Endothelial cell (in vitro differentiated cells): ENCODE measurements around the gene SRC. TPM values are rescaled to one million over a fixed set of nuclear protein-coding genes. Genes with fewer than 3 reads are reported as not detected.

Experiments
- DNase-seq: peaks from one replicate; pipeline ENCODE4 v3.0.0; 2021; ENCODE audit warnings: low spot score
- H3K27ac Mint-ChIP-seq: one replicate; pipeline ENCODE4 v1.8.0; 2021; ENCODE audit warnings: mixed read lengths, inconsistent platforms; ENCODE audit not compliant: unreplicated experiment
- H3K27me3 Mint-ChIP-seq: one replicate; pipeline ENCODE4 v1.8.0; 2021; ENCODE audit warnings: mild to moderate bottlenecking, moderate library complexity, mixed read lengths, inconsistent platforms; ENCODE audit not compliant: unreplicated experiment
- H3K36me3 Mint-ChIP-seq: one replicate; pipeline ENCODE4 v1.8.0; 2021; ENCODE audit warnings: mild to moderate bottlenecking, low read depth, mixed read lengths, inconsistent platforms; ENCODE audit not compliant: unreplicated experiment
- H3K4me1 Mint-ChIP-seq: one replicate; pipeline ENCODE4 v1.8.0; 2021; ENCODE audit warnings: mild to moderate bottlenecking, mixed read lengths, inconsistent platforms; ENCODE audit not compliant: unreplicated experiment
- H3K4me3 Mint-ChIP-seq: one replicate; pipeline ENCODE4 v1.8.0; 2021; ENCODE audit warnings: mild to moderate bottlenecking, mixed read lengths, inconsistent platforms; ENCODE audit not compliant: unreplicated experiment
- H3K9me3 Mint-ChIP-seq: one replicate; pipeline ENCODE4 v1.8.0; 2021; ENCODE audit warnings: mixed read lengths, inconsistent platforms; ENCODE audit not compliant: unreplicated experiment
- total RNA-seq: library from RNA; stranded (reverse); fragmentation: NEBNext Ultra II Directional; extraction: Animal tissue kit (Norgen Biotek cat#: 25700); gene quantifications from one replicate; pipeline ENCODE4 v1.2.1, GENCODE V29; 2021; ENCODE audit not compliant: unreplicated experiment
- TF ChIP-seq, protein P1 (sequence below): fragments of 200-600 bp; sonication (generic); IDR thresholded peaks from one replicate; pipeline ENCODE4 v1.5.0; 2021; ENCODE audit warnings: antibody characterized with exemption; ENCODE audit not compliant: unreplicated experiment

The SRC gene
- total RNA-seq, 1 donor from 2014 or later: 60.8 TPM

DNA sequence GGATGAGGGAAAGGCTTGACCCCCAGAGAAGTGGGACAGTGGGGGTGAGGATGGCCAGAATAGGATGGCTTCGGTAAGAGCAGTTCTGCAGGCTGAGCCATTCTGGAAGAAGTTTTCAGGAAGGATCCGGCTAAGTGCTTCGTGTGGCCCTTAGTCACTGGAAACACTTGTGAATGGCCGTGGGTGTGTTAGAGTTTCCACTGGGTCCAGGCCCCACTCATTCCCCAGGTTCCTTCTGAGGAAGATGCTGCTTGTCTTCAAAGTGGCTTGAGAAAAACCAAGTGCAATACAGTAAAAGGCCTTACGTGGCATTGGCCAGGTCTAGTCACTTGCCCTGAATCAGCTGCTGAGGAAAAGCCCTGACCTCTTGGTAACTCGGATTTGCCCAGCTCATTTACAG, 28.6 kb upstream of the SRC start:
- H3K9me3 Mint-ChIP-seq: no peaks in the 10 kb centered on the region
- H3K4me1 Mint-ChIP-seq: peaks cover 24% of the 10 kb centered on the region
- H3K36me3 Mint-ChIP-seq: peaks cover 19% of the 10 kb centered on the region
- no peak for DNase-seq
- H3K27ac Mint-ChIP-seq: no peak overlapping the region
- no peak overlapping the region for H3K4me3 Mint-ChIP-seq
- TF ChIP-seq, protein P1, sequence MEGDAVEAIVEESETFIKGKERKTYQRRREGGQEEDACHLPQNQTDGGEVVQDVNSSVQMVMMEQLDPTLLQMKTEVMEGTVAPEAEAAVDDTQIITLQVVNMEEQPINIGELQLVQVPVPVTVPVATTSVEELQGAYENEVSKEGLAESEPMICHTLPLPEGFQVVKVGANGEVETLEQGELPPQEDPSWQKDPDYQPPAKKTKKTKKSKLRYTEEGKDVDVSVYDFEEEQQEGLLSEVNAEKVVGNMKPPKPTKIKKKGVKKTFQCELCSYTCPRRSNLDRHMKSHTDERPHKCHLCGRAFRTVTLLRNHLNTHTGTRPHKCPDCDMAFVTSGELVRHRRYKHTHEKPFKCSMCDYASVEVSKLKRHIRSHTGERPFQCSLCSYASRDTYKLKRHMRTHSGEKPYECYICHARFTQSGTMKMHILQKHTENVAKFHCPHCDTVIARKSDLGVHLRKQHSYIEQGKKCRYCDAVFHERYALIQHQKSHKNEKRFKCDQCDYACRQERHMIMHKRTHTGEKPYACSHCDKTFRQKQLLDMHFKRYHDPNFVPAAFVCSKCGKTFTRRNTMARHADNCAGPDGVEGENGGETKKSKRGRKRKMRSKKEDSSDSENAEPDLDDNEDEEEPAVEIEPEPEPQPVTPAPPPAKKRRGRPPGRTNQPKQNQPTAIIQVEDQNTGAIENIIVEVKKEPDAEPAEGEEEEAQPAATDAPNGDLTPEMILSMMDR: no peak
- peaks cover 5% of the 10 kb centered on the region for H3K27me3 Mint-ChIP-seq

DNA sequence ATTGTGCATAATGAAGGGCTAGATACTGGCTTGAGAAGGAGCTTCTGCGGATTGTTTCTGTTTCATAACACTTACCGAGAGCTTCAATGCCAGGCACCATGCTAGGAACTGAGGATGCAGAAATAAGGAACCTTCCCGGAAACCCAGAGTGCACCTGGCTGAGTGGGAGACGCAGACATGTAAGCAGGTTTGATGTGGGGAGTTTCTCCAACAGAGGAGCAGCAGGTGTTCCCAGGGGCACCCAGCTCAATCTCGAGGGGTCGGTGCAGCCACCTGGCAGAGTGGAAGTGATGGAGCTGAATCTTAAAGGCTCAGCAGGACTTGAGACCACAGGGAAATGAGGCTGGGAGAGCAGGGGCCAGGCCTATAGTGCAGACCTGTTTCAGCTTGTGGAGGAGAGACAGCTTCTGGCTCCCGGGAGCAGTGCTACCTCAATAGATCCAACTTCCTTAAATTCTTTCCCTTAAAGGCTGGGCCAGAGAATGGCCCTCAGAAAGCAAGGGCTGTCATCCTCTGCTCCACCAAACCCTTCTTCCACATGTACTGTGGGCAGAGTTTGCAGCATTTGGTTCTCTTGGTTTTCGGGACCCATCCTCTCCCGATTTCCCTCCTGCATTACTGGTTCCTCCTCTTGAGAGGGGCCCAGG, 27.8 kb upstream of the SRC start:
- H3K4me3 Mint-ChIP-seq: no peak overlapping the region
- no peaks in the 10 kb centered on the region for H3K9me3 Mint-ChIP-seq
- peaks cover 20% of the 10 kb centered on the region for H3K36me3 Mint-ChIP-seq
- H3K4me1 Mint-ChIP-seq: peaks cover 24% of the 10 kb centered on the region
- no peak for DNase-seq
- H3K27ac Mint-ChIP-seq: no peak overlapping the region
- TF ChIP-seq, protein P1: no peak
- peaks cover 5% of the 10 kb centered on the region for H3K27me3 Mint-ChIP-seq

DNA sequence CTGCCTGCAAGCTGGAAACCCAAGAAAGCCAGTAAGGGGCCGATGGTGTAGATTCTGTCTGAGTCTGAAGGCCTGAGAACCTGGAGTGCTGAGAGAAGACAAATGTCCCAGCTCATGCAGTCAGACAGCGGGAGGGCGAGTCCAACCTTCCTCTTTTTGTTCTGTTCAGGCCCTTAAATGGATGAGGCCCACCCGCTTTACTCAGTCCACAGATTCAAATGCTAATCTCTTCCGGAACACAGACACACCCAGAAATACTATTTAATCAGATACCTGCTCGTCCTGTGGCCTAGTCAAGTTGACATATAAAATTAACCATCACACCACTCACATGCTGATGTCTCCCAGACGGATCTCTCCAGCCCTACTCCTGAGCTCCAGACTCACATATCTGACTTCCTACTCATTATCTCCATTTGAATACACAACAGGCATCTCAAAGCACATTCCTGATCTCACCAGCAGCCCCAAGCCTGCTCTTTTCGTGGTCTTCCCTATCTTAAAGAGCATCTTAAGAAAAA, 26.7 kb upstream of the SRC start:
- Mint-ChIP-seq H3K9me3 (no peaks in the 10 kb centered on the region), H3K36me3 (peaks cover 13% of the 10 kb centered on the region), H3K4me1 (peaks cover 21% of the 10 kb centered on the region), H3K27ac (no peak overlapping the region), H3K27me3 (peaks cover 2% of the 10 kb centered on the region), H3K4me3 (no peak overlapping the region)
- DNase-seq: no peak
- TF ChIP-seq, protein P1: no peak

DNA sequence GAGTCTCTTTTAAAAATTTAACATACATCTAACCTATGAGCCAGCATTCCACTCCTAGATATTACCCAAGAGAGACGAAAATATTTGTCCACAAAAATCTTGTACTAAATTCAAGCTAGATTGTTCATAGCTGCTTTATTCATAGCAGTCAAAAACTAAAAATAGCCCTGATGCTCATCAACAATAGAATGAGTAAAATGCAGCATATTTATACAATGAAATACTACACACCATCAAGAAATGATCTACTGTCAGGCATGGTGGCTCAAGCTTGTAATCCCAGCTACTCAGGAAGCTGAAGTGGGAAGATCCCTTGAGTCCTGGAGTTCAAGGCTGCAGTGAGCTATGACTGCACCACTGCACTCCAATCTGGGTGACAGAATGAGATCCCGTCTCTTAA, 22.0 kb upstream of the SRC start:
- peaks cover 2% of the 10 kb centered on the region for H3K27me3 Mint-ChIP-seq
- H3K4me1 Mint-ChIP-seq: peaks cover 5% of the 10 kb centered on the region
- TF ChIP-seq, protein P1: no peak
- H3K36me3 Mint-ChIP-seq: peaks cover 5% of the 10 kb centered on the region
- H3K9me3 Mint-ChIP-seq: no peaks in the 10 kb centered on the region
- H3K4me3 Mint-ChIP-seq: no peak overlapping the region
- DNase-seq: no peak
- H3K27ac Mint-ChIP-seq: no peak overlapping the region

DNA sequence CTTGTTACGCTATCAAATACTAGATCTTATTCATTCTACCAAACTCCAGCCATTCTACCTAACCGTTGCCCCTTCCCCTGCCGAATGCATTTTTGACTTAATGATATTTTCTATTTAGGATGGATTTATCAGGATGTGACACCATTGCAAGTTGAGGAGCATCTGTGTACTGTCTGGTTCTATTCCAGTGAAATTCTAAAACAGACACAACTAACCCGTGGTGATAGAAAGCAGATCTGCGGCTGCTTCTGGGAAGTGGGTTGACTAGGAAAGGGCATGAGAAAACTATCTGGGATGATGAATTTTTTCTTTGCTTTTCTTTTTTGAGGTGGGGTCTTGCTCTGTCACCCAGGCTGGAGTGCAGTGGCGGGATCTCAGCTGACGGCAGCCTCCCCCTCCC, 20.7 kb upstream of the SRC start:
- no peak for DNase-seq
- peaks cover 5% of the 10 kb centered on the region for H3K36me3 Mint-ChIP-seq
- TF ChIP-seq, protein P1: no peak
- H3K9me3 Mint-ChIP-seq: no peaks in the 10 kb centered on the region
- H3K4me3 Mint-ChIP-seq: no peak overlapping the region
- peaks cover 4% of the 10 kb centered on the region for H3K4me1 Mint-ChIP-seq
- no peak overlapping the region for H3K27ac Mint-ChIP-seq
- peaks cover 3% of the 10 kb centered on the region for H3K27me3 Mint-ChIP-seq
